ENCODE data around the gene FMOD.

Gene FMOD

GRCh38 chr1:203306089-203306964, 44.6 kb downstream of the FMOD start:
- no peak for TF ChIP-seq CTCF (IDR thresholded peaks at IDR 0.05)
- Histone ChIP-seq H3K27me3 (no peaks in the 10 kb centered on the region), H3K4me3 (ENCODE audit: low read depth in 1 of 2, low read length in 1 of 2) (peak overlapping the region; percentile 91 to 99), H3K36me3 (peaks cover 50% of the 10 kb centered on the region), H3K27ac (peak overlapping the region; percentile 100), H3K4me1 (ENCODE audit: control insufficient read depth in 1 of 2, insufficient read depth in 1 of 2, low read depth in 1 of 2, low read length in 1 of 2) (peaks cover 71 to 79% of the 10 kb centered on the region in 2 experiments), H3K9me3 (no peaks in the 10 kb centered on the region)

GRCh38 chr1:203305809-203306088, 45.2 kb downstream of the FMOD start:
- no peaks in the 10 kb centered on the region for H3K27me3 ChIP-seq
- peak overlapping the region; percentile 100 for H3K27ac ChIP-seq
- no peak for TF ChIP-seq CTCF (IDR thresholded peaks at IDR 0.05)
- peak overlapping the region; percentile 91 to 99 for H3K4me3 ChIP-seq (ENCODE audit: low read depth in 1 of 2, low read length in 1 of 2)
- no peaks in the 10 kb centered on the region for H3K9me3 ChIP-seq
- H3K36me3 ChIP-seq = peaks cover 44% of the 10 kb centered on the region
- H3K4me1 ChIP-seq (ENCODE audit: control insufficient read depth in 1 of 2, insufficient read depth in 1 of 2, low read depth in 1 of 2, low read length in 1 of 2) = peaks cover 73 to 85% of the 10 kb centered on the region in 2 experiments

- Histone ChIP-seq H3K27me3 (no peaks in the 10 kb centered on the region), H3K9me3 (no peaks in the 10 kb centered on the region), H3K4me1 (ENCODE audit: control insufficient read depth in 1 of 2, insufficient read depth in 1 of 2, low read depth in 1 of 2, low read length in 1 of 2) (peaks cover 74 to 88% of the 10 kb centered on the region in 2 experiments), H3K27ac (peak within 1 kb of the TSS; percentile 100), H3K36me3 (peaks cover 40% of the 10 kb centered on the region), H3K4me3 (ENCODE audit: low read depth in 1 of 2, low read length in 1 of 2) (peak within 1 kb of the TSS; percentile 91 to 99)
- peak; percentile 44 for TF ChIP-seq CTCF (IDR thresholded peaks at IDR 0.05)
Measured at GRCh38 chr1:203304919-203305808, 45.8 kb downstream of the FMOD start, which contains the start of gene BTG2. Gene BTG2 (plus strand): TSS chr1:203305519. CDS start chr1:203305607, 88 bp downstream.

GRCh38 chr1:203304391-203304918, 46.5 kb downstream of the FMOD start:
- peak overlapping the region; percentile 91 to 99 for H3K4me3 ChIP-seq (ENCODE audit: low read depth in 1 of 2, low read length in 1 of 2)

More at GRCh38 chr1:203304391-203304918, 46.5 kb downstream of the FMOD start:
- no peak for TF ChIP-seq CTCF (IDR thresholded peaks at IDR 0.05)
- Histone ChIP-seq H3K9me3 (no peaks in the 10 kb centered on the region), H3K27me3 (no peaks in the 10 kb centered on the region), H3K4me1 (ENCODE audit: control insufficient read depth in 1 of 2, insufficient read depth in 1 of 2, low read depth in 1 of 2, low read length in 1 of 2) (peaks cover 70 to 85% of the 10 kb centered on the region in 2 experiments), H3K36me3 (peaks cover 33% of the 10 kb centered on the region), H3K27ac (peak overlapping the region; percentile 100)
